ENCODE measurements around the gene CPNE4. TPM values are rescaled to one million over a fixed set of nuclear protein-coding genes. Genes with fewer than 3 reads are reported as not detected.

The CPNE4 gene
- polyA plus RNA-seq, 4 donors: 0.27 to 0.49 (median 0.45) TPM

DNA sequence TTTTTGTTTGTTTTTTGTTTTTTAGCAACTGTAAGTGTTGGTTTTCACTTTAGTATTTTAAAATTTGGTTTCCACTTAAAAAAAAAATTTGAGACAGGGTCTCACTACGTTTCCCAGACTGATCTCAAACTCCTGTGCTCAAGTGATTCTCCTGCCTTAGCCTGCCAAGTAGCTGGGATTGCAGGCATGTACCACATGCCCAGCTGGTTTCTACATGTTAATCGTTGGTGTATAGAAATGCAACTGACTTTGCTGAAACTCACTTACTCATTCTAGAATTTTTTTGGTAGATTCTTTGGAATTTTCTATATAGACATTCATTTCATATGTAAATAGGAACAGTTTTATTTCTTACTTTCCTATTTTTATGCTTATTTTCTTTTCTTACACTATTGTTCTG lies 287.3 kb downstream of the CPNE4 start:
- no peak for DNase-seq (ENCODE audit: low read depth in 4 of 4, low spot score in 3 of 4)

DNA sequence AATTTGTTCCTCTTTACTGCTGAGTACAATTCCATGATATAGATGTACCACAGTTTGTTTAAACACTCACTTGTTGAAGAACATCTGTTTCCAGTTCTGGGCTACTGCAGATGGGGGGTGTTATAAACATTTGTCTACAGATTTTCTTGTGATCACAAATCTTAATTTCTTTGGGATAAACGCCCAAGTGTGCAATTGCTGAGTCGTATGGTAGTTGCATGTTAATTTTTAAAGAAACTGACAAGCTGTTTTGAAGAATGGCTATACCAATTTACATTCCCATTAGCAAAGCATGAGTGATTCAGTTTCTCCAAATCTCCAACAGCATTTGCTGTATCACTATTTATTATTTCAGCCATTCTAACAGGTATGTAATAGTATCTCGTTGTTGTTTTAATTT lies 290.0 kb downstream of the CPNE4 start:
- no peak for DNase-seq (ENCODE audit: low read depth in 4 of 4, low spot score in 3 of 4)

DNA sequence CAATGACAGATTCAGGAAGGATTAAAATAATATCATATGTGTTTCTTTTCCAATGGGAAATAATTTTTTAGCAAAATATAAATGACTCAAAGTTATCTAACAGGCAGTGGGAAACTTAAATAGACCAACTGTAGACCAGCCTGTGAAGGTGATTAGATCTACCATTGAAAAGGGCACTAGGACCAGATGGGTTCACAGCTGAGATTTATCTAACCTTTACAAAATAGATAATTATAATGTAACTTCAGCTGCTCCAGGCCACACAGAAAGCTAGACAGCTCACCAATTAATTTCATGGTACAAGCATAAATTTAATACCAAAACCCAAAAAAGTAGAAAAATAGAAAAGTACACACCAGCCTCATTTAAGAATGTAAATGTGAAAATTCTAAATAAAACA lies 291.7 kb downstream of the CPNE4 start:
- DNase-seq (ENCODE audit: low read depth in 4 of 4, low spot score in 3 of 4): no peak

DNA sequence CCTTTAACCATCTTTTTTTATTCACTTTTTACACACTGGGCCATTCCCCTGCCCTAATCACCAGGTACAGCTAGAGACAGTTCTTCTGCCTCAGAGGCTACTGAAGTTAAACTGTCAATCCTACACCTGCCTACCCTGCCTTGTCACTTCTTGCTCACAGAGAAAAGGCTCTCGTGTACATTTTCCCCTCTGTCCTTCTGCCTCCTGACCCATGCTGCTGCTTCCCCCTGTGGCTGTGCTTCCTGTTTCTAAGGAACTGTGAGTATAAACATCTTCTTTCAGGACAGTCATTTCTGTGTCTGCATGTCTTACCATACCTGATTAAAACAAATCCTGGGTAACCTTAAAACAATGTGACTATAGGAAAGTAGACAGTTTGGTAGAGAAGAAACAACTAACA lies 295.6 kb downstream of the CPNE4 start:
- DNase-seq (ENCODE audit: low read depth in 4 of 4, low spot score in 3 of 4): no peak

DNA sequence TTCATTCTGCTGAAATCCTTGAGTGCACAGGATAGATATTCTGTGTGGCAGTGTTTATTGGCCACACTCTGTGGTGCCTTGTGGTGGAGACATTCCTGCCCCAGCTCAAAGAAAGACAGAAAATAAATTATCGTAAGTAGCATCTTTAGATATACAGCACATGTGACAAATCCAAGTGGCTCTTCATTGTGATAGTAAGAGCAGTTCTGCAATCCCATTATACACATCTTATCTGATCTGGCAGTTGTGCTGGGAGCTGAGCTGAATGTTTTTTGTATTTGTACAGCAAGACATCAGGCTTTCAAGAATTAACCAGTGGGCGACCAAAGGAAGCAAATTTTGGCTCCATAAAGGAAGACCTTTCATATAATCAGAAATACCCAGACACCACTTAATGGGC lies 296.7 kb downstream of the CPNE4 start:
- DNase-seq (ENCODE audit: low read depth in 4 of 4, low spot score in 3 of 4): no peak

DNA sequence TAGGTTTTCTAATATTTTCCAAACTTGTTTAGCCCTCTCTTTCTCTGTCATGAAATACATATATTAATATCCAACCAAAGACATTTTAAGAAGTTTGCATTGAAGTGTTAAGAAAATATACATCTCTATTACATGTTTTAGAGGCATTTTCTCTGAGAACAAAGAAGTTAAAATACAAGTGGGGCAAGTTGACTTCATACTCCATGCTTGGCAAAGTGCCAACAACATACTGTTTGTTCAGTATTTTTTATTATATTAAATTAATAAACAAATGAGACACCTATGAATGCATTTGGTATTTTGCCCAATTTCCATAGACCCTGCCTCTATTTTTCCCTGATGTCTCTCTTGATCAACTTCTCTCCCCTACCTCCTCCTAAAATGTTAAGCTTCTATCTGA lies 299.3 kb downstream of the CPNE4 start:
- no peak for DNase-seq (ENCODE audit: low read depth in 4 of 4, low spot score in 3 of 4)

DNA sequence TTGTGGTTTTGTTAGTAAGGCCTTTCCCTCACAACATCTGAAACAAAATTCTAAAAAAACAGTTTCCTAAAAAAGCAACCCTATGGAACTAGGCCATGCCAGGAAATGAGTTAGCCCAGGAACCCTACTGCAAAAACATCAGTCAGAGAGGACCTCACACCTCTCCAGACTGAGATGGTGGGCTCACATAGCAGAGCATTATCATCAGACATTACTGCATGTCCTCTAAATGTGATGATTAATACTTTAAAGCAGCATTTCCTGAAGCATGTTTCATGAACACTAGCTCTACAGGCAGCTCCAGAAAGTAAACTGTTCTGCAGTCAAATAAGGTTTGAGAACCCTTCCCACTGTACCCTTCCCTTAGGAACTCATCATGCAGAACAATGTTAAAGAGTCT lies 299.7 kb downstream of the CPNE4 start:
- DNase-seq (ENCODE audit: low read depth in 4 of 4, low spot score in 3 of 4): no peak

DNA sequence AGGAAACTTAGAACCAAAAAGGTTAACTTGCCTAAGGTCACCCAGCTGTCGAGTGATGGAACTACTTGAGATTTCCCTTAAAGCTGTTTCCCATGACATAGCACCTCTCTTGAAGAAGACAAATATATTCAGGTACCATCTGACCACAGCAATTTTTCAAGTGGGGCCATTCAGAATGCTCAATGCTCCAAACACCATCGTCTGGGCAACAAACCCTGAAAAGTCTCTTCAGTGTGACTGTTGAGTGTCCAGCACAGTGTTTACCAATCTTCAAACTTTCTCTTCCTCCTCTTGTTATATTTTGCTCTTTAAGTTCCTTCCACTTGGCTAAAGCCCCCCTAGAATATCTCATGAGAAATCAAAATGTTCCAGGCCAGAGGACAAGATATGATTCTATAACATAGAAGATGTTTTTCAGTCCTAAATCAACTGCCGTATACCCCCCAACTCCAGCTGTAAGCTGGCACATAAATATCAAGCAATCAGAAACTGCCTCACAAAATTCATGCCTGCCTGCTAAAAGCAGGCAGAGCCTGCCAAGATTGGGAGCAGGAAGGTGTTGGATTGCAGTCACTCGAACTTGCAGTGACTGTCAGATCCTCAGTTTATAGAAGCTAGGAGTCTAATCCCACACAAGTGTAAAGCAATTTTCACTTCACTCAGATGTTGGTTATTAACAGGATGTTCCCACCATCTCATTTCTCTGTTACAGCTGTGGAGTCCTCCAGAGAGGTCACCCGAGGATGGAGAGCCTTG lies 301.6 kb downstream of the CPNE4 start:
- no peak for DNase-seq (ENCODE audit: low read depth in 4 of 4, low spot score in 3 of 4)

DNA sequence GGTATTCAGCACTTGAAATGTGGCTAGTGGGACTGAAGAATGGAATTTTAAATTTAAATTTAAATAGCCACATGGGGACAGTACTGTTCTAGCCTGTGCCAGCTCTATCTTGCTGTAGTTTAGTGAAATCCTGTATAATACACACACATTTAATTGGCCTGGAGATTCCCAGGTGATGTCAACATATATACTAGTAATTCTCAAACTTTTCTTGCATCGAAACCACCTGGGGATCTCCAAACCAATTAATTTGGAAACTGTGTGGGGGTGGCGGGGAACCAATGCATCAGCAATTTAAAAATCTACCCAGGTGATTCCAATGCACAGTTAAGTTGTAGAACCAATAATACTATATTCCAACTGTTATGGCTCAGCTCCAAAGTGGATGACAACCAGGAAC lies 303.1 kb downstream of the CPNE4 start:
- no peak for DNase-seq (ENCODE audit: low read depth in 4 of 4, low spot score in 3 of 4)

DNA sequence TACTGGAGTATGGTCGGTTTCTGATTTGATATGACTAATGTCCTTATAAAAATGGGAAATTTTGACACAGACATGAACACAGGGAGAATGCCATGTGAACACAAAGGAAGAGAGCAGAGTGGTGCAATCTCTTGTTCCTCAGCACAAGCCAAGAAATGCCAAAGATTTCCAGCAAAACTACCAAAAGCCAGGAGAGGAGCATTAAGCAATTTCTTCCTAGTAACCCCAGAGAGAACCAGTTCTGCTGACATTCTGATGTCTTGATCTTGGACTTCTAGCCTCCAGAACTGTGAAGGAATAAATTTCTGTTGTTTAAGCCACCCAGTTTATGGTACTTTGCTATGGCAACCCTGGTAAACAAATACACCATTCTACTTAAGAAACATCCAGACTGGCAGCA lies 304.2 kb downstream of the CPNE4 start:
- DNase-seq (ENCODE audit: low read depth in 4 of 4, low spot score in 3 of 4): no peak

DNA sequence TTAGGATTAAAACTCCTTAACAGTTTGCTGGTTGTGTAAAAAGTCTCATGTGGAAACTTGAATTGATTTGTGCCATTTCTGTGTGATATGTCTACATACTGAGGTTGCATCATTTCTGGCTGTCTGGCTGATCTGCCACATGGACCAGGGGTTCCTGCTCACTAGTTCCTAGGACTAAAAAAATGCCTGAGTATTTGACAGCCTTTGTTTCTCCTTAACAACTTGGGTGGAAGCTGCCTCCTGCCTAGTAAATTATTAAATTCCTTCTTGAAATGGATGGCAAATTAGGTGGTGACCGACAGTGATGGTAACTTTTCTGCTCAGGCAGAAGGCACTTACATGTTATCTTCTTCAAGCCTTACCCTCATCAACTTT lies 305.2 kb downstream of the CPNE4 start:
- DNase-seq (ENCODE audit: low read depth in 4 of 4, low spot score in 3 of 4): no peak

DNA sequence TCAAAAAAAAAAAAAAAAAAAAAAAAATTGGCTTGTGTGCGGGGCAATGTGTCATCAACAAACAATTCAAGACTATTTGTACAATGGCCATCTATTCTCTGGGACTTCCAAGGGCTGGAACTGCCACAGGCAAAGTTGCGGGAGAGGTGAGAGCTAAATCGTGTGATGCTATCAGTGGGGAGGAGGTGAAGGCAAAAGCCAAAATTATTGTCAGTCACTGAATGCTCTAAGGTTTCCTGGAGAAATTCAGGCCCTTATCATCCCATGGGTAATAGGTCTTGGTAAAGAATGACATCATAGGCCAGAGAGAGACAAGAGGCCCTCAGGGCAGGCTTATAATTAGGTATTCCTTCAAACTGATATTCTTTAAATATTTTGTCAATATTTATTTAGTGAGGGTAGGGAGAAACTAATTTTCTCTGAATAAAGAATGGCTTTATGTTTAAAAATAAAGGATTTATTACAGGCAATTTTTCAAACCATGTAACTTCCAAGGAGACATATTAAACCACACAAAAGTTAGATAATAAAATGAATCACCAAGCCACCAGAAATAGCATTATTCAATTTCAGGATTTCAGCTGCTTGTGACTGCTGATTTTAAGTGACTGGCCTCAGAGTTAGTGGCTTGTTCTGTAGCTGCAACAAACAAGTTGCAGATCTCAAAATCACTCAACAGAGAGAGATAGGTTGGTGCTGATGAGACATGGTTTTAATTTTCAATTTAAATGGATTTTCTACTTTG lies 305.7 kb downstream of the CPNE4 start:
- DNase-seq (ENCODE audit: low read depth in 4 of 4, low spot score in 3 of 4): no peak

DNA sequence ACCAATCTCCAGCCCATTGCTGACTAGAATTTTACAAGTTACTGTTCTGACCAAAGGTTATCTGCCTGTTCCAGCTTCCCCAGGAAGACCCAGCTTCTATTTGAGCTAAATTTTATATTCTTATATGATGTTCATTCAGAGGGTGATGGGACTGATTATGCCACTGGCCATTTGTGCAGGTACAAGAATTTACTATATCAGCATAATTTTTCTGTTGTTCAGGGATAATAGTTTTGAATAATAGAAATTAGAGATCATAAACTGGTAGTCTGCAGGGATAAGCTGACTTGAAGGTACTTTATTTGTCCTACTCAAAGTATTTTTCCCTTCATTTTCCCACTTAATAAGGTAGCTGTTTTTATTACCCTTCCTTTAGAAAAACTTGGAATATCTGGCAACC lies 309.4 kb downstream of the CPNE4 start:
- DNase-seq (ENCODE audit: low read depth in 4 of 4, low spot score in 3 of 4): no peak

DNA sequence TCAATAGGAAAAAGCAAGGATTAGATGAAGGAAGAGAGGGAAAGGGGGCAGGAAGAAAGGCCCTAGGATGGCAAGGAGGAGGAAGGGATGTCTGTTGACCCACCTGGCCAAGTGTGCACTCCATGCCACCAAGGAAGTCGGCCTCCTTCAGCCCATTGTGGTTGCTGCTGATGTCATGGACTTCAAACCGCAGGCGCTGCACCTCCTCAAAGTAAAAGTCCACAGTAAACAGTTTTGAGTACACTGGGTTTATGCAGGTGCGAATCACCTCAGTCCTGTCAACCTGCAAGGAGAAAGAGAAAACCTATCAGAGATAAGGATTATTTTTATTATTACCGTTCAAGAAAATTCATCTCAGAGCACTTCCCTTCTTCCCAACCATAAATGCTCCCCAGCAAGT lies 311.5 kb downstream of the CPNE4 start:
- DNase-seq (ENCODE audit: low read depth in 4 of 4, low spot score in 3 of 4): no peak

DNA sequence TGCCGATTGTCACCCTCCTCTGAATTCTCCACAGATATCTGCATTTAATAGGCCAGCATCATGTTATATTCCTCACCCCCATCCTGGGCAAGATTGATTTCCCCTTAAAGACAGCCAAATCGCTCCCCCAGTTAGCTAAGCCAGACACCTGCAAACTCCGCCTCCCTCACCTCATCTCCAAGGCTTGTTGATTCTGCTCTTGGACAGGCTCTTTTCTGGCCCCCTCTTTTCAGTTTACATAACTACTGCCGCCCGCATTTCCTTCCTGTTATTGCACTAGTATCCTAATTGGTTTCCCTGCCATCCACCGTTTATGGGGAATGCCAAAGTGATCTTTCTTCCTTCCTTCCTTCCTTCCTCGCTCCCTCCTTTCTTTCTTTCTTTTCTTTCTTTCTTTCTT lies 317.3 kb downstream of the CPNE4 start:
- DNase-seq (ENCODE audit: low read depth in 4 of 4, low spot score in 3 of 4): no peak

DNA sequence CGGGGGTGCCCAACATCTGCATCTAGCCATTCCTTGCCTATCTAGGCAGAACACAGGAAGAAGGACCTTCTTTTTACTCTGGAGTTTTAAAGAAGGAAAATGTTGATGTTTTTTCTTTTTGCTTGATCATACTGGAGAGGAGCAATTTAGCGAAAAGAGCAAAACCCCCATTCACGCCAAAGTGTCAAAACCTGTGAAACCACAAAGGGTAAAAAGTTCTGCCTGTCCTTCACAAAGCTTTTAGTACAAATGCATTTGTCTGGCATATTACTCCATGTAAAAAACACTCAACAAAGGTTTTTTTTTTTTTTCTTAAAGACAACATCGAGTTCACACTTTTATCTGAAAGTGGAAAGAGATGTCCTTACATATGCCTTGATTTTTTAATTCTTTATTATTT lies 317.9 kb downstream of the CPNE4 start:
- DNase-seq (ENCODE audit: low read depth in 4 of 4, low spot score in 3 of 4): no peak

DNA sequence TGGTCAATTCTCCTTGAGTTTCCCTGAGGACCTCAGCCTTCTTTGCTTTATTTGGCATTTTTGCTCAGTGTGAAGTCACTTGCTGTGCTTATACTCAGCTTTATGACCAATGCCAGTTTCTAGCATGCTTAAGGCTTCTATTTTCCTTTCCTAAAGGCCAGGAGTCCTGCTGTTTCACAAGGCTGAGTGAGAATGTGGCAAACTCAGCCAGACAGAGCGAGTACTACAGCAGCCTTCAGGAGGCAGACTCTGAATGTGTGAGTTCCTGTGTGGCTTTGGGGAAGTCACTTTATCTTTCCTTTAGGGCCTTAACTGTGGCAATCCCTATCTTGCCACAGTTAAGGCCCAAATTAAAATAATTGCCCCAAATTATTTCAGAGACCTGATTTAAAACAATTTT lies 318.8 kb downstream of the CPNE4 start:
- DNase-seq (ENCODE audit: low read depth in 4 of 4, low spot score in 3 of 4): no peak

DNA sequence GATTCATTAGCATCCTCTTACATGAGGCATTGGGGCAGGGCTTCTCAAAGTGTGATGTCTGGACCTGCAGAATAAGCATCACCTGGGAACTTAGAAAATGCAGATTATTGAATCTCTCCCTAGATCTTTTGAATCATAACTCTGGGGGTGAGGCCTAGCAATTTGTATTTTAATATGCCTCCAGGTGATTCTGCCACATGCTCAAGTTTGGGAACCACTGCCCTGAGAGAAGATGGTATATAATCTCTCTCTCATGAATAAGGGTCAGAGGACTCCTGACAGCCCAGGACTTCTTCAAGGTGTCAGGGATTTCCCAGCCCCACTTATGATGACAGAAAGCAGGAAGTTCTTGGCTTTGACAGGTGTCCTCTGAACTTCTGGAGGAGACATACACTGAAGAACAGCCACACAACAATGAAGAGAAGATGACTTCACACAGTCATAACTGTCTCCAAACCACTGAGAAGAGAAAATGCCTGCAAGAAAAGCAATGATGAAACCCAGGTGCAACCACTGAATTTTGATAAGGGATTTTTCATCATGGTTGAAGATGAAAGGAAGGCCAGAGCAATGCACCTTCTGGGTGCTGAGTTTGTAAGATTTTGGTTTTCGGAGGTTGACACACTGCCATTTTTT lies 320.1 kb downstream of the CPNE4 start:
- no peak for DNase-seq (ENCODE audit: low read depth in 4 of 4, low spot score in 3 of 4)

DNA sequence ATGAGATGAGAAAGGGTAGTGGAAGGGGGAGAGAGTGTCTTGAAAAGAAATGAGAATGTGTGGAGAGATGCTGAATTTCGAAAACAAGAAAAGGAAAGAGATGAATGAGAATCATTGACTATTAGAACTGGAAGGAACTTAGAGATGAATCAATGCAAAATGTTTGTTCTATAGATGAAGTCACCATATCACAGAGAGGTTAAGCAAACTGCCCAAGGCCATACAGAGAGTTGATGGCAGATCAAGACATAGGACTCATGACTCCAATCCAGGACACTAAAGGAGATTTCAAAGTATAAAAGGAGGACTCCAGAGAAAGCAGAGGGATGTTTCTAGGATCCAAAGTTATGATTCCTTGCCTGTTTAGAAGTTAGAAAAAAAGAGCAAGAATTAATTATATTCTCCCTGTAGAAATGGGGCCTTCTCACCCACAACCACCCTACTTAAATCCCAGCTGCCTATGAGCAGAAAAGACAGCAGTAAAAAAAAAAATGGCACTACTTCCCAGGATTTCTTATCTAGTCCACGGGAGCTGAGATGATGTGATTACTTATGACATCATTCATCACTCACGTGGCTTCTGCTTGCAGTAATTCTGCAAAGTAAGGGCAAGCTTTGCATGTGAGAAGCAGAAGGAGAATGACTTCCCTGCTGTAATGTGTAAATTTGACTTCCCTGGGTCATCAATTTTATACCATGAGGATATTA lies 321.2 kb downstream of the CPNE4 start:
- no peak for DNase-seq (ENCODE audit: low read depth in 4 of 4, low spot score in 3 of 4)

DNA sequence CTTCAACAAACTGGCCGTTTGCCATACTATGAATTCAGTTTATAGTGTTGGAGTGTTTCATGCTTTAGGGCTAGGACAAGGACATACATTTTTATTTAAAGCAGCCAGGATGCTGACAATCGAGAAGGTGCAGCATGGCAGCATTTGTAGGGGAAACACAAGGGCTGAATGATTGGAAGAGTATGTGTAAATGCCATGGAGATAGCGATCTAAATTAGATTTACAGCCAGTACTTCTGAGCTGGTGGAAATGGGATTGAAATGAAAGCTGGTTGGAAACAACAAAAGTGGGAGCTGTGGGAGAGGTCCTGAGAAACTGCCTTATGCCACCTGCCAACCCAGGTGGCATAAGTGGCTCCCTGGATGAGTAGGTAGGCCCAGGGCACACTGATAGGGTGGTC lies 322.2 kb downstream of the CPNE4 start:
- no peak for DNase-seq (ENCODE audit: low read depth in 4 of 4, low spot score in 3 of 4)

DNA sequence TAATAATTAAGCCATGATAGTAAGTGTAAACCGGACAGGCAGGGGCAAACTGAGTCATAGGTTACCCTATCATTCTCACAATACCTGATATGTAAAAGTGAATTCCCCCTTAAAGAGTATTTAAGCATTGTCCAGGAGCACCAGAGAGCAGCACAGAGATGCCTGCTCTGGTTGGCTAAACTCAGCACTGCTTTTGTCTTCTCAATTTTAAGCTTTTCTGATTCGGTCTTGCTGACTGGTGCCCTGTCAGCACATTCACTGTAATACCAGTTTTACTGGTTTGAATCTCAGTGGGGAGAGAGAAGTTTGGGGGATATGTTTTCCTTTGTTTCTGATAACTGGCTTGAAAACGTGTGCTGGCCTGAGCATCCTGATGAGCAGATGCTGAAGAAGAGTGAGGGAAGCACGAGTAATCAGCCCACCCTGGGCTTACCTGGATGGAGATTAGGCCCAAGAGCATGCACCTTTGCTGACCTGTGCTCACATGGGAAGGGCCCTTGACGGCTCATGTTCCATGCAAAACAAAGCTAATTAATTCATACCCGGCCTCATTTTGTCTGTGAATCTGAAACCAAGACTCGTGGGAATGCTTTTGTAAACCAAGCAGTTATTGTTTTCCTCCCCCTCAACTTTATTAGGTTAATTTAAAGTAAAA lies 323.6 kb downstream of the CPNE4 start:
- DNase-seq (ENCODE audit: low read depth in 4 of 4, low spot score in 3 of 4): no peak

All from right renal pelvis (tissue), 4 donors.